Uterus (tissue), 2 donors: ENCODE data around the gene HIVEP2.

Experiments
- CTCF ChIP-seq, 4 experiments: fragments of 200-600 bp in 2 of 4; fragments of 450-650 bp in 2 of 4; sonication (generic) in 2 of 4; IDR thresholded peaks; one replicate each; pipeline ENCODE4 v1.5.1; 2016 to 2019; ENCODE audit warnings: antibody characterized with exemption in 4 of 4, mild to moderate bottlenecking in 2 of 4, moderate library complexity in 1 of 4
- POLR2A ChIP-seq, 2 donors: fragments of 450-650 bp; IDR thresholded peaks; one replicate each; pipeline ENCODE4 v1.6.1; 2016; ENCODE audit warnings: antibody characterized with exemption in 2 of 2, mild to moderate bottlenecking in 1 of 2, moderate library complexity in 1 of 2

- no peak for TF ChIP-seq CTCF (IDR thresholded peaks at IDR 0.05)
- peak; percentile 44 to 69 for TF ChIP-seq POLR2A (IDR thresholded peaks at IDR 0.05)
These were observed 2.1 kb upstream of the HIVEP2 start for GRCh38 chr6:142946924-142947713.
